Activated CD8-positive, alpha-beta memory T cell treated with anti-CD3 and anti-CD28 coated beads, Interleukin-2, amount 50 U/mL, for 4 hours (primary cell): Measurements from ENCODE around the gene GIPC3.
"Not testable (repeated sequence)": the region's sequence is repeated elsewhere in the genome, so short reads cannot be mapped to it uniquely, and the experiment has no call there.

Experiments used
- DNase-seq: peaks from one replicate; pipeline ENCODE4 v3.0.0-alpha.2; 2020

The GIPC3 gene

DNA sequence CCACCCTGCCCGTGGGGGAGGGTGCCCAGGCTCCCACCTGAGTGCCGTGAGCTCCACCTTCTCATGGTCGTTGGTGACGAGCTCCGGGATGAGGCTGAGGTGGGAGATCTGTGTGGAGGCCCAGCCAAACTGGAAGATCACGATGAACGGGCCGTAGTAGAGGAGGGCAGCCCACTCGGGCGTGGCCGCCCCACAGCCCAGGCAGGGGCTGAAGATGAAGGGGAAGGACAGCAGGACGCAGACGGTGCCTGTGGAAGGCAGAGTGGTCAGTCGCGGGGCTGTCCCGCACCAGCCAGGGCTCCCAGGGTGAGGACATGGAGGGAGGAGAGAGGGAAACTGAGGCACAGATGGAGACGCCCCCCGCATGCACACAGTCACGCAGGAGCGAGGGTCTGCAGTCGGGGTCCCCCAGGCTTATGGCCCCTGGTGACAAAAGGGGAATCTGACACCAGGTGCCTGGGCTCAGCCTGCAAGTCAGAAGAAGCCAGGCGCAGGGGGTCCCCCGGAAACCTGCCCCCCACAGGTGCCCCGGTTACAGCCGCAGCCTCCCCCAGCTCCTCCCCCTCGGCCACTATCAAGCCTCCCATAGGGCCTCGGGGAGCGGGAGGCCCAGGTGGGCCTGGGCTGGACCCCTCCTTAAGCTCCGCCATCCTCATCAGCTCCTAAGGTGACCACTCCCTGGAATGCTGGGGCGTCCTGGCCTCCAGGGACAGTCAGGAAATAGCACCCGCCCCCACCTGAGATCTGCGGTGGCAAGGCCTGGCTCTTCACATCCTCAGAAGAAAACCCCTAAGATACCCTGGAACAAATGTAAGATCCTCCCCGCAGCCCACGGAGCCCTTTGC lies 34.1 kb upstream of the GIPC3 start:
- no peak for DNase-seq

DNA sequence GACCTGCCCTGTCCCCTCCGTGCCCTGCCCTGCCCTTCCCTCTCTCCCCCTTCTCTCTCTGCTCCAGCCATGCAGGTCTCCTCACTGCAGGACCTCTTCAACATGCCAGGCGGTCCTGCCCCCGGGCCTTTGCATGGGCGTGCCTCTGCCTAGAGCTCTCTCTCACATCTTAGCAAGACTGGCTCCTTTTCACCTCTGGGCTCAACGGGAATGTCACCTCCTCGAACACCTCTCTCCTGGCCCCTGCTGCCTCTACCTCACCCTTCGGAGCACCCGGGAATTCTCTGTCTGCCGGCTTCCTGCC lies 33.5 kb upstream of the GIPC3 start:
- no peak for DNase-seq

DNA sequence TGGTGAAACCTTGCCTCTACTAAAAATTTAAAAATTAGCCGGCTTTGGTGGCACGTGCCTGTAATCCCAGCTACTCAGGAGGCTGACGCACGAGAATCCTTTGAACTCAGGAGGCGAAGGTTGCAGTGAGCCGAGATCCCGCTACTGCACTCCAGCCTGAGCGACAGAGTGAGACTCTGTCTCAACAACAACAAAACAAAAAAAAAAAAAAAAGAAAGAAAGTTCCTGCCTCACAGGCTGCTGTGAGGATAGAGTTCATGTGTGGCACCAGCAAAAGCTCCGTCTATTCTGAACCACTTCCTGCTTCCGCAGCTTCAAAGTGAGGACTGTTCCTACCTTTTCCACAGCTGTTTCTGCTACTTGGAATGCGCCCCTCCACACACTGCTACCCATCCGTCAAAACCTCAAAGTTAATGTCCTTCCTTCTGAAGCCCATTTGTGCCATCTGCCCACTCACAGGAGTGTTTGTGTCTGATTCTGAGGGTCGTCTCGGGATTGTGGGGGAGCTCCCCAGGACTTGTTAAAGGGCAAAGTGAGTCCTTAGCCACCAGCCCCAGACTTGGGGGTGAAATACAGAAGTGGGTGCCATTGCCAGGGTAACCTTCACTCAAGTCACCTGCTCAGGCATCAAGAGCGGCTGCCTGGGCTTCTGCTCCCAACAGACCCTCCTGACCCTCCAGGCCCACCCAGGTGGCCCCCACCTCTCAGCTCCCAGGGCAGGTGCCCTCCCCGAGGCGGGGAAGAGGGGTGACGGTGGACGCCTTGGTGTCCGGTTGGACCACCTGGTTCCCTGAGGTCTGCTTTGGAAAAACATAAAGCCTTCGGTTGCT lies 30.8 kb upstream of the GIPC3 start:
- DNase-seq, result no peak

DNA sequence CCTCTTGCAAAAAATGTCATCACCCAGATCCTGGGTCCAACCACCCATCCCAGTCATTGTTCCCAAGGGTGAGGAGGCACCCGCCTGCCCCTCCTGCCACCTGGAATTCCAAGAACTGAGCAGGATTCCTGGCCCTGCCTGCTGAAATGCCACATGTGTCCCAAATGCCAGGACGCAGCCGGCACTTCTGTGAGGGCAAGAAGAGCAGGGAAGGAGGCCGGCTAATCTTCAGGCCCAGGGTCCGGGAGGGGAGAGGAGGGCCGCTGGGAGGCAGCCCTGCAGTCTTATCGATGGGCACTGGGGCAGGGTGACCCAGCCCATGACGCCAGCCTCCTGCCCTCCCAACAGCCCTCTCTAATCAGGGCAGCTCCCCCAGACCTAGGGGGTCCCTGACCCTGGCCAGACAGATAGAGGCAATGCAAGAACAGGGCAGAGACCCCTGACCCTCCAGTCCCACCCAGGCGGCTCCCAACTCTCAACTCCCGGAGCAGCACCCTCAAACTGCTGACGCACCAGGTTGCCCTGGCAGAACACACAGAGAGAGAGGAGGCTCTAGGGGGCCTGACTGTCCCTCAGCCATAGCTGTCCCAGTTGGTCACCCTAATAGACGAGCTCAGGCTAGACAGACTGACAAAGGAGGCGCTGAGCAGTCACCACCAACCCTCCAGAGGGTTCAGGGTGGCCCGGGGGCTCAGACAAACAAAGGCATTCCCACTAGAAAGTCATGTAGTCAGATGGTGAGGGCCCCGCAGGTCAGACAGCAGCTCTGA lies 29.4 kb upstream of the GIPC3 start:
- no peak for DNase-seq

DNA sequence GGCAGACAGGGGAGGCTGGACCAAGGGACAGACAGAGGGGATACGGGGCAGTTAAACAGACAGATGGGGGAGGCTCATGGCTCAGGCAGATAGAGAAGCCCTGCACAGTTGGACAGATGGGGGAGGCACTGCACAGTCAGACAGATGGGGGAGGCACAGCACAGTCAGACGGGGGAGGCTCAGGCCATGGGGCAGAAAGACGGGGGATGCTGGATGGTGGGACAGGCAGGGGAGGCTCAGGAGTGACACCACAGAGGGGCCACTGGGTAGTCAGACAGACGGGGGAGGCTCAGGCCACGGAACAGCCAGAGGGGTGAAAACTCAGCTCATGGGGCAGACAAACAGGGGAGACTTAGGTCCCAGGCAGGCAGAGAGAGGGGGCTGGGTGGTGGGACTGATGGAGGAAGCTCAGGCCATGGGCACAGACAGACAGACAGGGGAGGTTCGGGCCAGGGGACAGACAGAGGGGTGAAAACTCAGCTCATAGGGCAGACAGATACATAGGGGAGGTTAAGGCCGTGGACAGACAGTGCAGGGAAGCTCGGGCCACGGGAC lies 28.8 kb upstream of the GIPC3 start:
- no peak for DNase-seq

DNA sequence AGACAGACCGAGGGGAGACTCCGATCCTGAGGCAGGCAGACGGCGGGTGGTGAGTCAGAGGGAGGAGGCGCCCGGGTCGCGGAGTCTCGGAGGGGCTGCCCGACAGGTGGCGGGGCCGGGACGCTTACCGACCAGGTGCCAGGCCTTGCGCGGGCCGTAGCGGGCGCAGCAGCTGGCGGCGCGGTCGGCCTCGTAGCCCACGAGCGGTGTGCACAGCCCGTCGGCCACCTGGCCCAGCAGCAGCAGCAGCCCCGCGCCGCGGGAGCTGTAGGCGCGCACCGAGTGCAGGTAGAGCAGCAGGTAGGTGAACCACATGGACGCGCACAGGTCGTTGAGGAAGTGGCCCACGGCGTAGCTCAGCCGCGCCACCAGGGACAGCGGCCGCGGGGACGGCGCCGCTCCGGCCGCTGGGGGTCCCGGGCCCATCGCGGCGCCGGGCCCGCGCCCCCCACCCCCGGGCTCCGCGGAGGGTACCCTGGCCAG lies 28.3 kb upstream of the GIPC3 start:
- peak; percentile 80 for DNase-seq

DNA sequence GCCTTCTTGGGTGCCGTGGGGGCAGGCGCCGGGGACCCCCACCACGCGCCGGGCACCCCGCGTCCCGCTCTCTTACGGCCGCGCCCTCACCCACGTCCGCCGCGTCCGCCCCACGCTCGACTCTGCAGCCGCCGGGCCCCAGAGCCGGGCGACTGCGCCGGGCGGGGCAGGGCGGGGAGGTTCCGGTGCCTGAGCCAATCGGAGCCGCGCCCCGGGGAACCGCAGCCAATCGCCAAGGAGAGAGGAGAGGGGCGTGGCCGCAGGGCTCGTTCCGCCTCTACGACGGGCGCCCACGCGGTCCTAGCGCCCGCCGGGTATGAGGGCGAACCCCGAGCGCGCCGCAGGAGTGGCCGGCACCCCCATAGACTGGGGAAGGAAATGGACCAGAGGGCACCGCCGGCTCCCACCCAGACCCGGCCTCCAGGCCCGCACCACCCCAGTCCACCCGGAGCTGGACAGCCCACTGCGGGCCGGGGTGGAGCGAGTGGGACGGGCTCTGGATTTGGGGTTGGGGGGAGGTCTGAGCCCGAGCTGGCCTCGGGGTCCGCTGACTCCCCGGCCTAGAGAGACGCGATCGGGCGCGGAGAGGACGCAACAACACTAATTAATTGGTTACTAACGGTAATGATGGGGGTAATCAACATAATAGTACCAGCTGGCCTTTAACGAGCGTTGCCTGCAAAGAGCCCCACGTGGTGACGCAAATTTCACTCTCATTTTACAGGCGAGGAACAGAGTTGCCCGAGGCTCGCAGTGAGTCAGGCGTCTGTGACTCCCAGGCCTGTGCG lies 27.6 kb upstream of the GIPC3 start, which contains the start of gene MFSD12:
TSS of gene MFSD12 (minus strand) at position 126 of the 788 bp plus-strand sequence. CDS start 183 bp downstream, outside the sequence.
- peak; percentile 95 for DNase-seq

DNA sequence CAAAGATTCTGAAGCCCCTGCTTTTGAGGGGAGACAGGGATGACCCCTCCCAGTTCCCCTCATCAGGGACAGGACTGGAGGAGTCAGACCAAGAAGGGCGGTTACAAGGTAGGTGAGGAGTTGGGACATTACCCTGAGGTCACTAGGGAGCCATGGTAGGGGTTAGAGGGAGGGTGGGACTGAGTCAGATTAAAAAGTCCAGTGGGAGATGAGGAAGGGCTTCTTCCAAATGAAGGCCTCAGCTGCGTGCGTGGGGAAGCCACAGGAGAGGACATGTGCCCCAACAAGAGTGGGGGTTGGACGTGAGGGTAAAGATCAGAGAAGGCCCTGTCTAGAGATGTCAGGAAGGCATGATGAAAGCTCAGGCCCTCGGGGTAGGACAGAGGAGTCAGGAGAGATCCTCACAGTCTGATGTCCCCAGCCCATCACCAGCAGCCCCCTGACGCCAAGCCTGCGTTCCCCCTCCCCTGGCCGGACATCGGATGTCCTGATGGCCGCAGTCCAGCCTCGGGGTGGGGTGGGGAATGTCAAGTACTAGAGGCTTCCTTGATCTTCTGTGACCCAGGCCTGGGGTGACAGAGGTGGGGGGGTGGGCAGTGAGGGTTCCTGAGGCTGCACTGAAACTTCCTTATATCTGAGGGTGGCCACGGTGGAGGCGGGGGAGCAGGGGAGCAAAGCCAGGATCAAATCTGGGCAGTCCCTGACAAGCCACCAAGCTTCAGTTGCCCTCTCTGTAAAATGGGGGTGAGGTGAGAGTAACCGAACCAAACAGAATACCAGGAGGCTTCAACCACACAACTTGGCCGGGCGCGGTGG lies 21.4 kb upstream of the GIPC3 start:
- no peak for DNase-seq

DNA sequence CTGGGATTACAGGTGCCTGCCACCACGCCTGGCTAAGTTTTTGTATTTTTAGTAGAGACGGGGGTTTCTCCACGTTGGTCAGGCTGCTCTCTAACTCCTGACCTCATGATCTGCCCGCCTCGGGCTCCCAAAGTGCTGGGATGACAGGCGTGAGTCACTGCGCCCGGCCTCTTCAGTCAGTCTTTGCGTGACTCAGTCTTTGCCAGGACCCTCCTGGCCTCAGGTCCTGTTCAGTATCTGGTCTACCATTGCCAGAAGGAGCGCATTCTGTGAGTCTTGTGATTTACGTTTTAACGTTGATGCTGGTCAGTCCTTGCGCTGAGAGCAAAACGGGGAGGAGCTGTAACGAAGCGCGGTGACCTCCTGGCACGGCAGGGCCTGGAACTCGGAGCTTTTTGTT lies 20.1 kb upstream of the GIPC3 start:
- no peak for DNase-seq

DNA sequence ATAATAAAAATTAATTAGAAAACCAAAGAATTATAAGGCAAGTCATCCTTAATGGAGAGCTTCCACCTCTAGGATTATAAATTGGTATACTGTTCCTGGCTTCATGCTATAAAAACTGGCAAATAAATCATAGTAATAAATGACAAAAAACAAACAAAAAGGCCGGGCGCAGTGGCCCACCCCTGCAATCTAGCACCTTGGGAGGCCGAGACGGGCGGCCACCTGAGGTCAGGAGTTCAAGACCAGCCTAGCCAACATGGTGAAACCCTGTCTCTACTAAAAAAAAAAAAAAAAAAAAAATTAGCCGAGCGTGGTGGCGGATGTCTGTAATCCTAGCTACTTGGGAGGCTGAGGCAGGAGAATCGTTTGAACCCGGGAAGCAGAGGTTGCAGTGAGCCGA lies 15.2 kb upstream of the GIPC3 start:
- DNase-seq, result not testable (repeated sequence)

DNA sequence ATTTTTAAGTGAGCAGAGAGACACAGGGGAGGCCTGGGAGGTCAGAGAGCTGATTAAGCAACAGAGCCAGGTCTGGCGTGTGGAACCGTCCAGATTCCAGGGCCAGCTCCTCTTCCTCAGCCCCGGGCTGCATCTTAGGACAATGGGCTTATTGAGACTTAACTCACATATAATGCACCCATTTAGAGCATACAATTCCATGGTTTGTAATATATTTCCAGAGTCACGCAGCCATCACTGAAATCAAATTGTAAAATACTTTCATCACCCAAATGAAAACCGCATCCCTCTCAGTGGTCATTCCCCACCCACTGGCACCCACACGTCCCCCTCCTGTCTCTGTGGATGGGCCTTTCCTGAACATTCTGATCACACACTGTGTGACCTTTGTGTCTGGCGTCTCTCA lies 14.7 kb upstream of the GIPC3 start:
- DNase-seq, result no peak

DNA sequence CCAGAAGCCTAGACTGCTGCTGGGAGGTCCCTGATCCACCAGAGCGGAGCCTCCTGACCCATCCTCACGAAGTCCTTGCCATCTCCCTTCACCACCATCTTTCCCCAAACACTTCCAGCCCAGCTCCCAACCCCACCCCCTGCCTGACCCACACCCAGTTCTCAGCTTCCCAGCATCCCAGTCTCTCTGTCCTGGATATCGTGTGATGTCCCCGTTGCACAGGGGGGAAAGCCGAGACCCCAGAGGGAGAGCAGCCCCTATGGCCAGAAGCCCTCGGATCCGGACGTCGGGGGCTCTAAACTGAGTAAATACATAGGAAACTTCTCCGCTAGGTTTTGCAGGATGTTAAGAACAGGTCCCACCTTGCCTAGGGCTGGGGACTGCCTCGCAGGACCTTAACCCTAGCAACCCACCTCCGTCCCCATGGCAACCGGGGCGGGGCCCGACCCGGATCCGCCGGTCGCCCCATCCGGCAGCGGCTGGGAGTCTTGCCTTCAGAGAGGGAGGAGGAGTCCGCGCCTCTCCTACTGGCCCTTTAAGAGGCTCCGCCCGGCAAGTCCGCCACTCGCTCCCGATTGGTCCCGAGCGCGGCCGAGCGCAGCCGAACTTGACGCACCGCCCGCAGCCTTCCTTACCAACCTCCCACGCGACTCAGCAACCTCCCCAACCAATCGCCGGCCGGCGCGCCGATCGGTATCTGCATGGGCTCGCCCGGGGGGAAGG lies 13.0 kb upstream of the GIPC3 start:
- peak; percentile 99 for DNase-seq

DNA sequence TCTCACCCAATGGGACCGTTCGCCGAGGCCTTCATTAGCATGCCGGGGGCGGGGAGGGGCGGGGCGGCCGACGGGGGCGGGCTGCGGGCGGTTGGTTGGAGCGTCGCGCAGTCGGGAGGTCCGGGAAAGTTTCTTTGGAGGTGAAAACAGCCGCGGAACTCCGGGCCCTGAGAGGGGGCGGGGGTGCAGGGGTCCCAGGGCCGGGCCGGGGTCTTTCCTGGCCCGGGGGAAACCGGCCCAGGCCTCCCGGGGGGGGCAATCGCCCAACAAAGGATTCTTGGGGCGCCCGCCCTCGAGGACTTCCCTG lies 12.5 kb upstream of the GIPC3 start, which contains the start of gene HMG20B:
TSS of gene HMG20B (plus strand) at position 90 of the 307 bp plus-strand sequence. CDS start 366 bp downstream, outside the sequence.
- no peak for DNase-seq

DNA sequence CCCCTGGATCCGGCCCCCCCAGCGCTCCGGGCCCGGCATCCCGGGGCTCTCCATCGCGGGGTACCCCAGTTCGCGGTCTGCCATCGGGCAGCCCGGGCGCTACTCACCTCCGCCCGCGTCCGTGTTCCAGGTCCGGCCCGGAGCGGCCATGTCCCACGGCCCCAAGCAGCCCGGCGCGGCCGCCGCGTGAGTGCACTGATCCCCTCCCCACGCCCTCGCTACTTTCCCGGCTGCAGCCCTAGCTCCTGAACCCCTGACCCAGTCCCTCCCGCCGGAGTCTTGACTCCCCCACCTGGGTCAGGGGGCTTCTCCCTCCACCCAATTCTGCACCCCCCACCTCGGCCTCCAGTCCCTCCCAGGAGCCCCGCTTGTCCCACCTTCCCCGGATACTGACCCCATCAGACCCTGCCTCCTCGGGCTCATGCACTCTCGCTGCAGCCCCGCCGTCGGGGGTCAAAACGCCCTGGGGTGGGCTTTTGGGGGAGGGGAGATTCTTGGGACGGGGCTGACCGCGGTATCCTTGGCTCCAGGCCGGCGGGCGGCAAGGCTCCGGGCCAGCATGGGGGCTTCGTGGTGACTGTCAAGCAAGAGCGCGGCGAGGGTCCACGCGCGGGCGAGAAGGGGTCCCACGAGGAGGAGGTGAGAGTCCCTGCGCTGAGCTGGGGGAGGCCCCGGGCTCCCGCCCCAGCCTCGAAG lies 12.0 kb upstream of the GIPC3 start:
- no peak for DNase-seq

DNA sequence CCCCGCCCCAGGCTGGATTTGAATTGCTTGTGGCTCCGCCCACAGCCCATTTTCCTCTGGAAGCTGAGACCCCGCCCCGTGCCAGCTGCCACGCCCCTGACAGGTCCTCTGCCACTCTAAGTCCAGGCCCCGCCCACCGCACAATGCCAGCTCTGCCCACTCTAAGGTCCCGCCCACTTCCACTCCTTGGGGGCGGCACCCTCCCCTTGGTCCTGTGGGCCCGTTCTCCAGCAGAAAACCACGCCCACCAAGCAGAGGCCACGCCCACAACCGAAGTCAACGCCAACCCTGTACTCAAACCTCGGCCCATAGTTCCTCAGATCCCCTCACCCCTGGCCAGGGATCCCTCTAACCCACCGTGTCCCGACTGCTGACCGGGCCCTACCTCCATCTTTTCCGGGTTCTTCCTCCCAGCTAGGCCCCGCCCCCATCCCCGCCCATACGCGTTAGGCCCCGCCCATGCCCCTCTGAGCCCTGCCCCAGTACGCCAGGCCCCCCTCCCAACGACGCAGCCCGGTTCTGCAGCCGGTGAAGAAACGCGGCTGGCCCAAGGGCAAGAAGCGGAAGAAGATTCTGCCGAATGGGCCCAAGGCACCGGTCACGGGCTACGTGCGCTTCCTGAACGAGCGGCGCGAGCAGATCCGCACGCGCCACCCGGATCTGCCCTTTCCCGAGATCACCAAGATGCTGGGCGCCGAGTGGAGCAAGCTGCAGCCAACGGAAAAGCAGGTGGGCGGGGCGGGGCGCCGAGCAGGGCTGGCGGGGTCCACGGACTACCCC lies 11.2 kb upstream of the GIPC3 start:
- DNase-seq, result peak; percentile 72

DNA sequence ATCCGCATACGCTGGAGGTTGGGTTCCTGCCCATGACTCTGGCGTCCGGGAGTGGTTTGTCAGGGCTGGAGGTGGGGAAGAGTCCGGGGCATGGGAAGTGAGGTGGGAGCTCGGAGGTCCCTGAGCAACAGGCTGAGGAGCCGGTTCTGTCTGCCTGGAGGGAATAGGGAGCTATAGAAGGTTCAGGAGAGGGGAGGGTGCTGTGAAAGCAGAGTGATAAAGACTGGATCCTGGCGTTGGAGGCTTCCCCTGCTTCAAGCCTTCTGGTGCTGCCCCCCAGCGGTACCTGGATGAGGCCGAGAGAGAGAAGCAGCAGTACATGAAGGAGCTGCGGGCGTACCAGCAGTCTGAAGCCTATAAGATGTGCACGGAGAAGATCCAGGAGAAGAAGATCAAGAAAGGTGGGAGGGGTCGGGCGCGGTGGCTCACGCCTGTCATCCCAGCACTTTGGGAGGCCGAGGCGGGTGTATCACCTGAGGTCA lies 10.0 kb upstream of the GIPC3 start:
- no peak for DNase-seq

DNA sequence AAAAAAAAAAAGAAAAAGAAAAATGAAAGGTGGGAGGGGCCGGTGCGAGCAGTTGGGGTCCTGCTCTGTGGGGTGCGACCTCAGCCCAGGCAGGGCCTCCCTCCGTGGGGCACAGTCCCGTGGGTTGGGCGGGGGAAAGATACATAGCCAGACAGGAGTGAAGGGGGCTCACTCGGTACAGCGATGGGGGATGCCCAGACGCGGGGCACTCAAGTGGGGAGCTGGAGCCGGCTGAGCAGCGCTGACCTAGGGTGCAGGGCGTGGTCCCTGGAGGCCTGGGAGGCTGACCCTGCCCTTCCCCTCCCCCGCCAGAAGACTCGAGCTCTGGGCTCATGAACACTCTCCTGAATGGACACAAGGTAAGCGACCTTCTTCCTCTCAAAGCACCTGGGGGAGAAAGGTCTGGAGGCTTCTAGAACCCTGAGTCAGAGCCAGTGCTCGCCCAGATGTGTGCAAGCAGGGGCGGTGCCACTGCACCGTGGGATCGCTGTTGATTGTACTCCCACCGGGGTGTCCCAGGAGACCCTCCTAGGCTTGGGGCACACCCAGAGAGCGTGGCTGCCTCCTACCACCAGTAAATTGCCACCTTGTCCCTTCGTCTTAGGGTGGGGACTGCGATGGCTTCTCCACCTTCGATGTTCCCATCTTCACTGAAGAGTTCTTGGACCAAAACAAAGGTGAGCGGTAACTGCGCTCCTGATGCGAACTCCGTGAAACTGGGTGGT lies 9.2 kb upstream of the GIPC3 start:
- DNase-seq, result no peak
